D341Med (cell line): ENCODE measurements around the gene MINAR2.

ENCODE experiments used
- DNase-seq: peaks from one replicate; pipeline ENCODE4 v3.0.0; 2012; ENCODE audit warnings: low spot score

Gene MINAR2

GRCh38 chr5:129771058-129771838, 23.4 kb downstream of the MINAR2 start:
- DNase-seq: peak; percentile 50

GRCh38 chr5:129773376-129773775, 25.5 kb downstream of the MINAR2 start:
- DNase-seq: no peak

GRCh38 chr5:129781594-129781993, 33.7 kb downstream of the MINAR2 start:
- no peak for DNase-seq

GRCh38 chr5:129803403-129803802, 55.5 kb downstream of the MINAR2 start:
- no peak for DNase-seq

- DNase-seq: no peak
Observed at GRCh38 chr5:129804705-129805104, 56.8 kb downstream of the MINAR2 start.

- no peak for DNase-seq
Observed at GRCh38 chr5:129807162-129807814, 59.4 kb downstream of the MINAR2 start.
